GM19467 (cell line): ENCODE data around the gene KLK3.

Source experiments
- ATAC-seq: cut with Tn5 transposase; IDR thresholded peaks from one replicate; pipeline ENCODE4 v1.9.1; 2021; ENCODE audit warnings: mild to moderate bottlenecking, moderate library complexity; ENCODE audit not compliant: unreplicated experiment

Gene KLK3

DNA sequence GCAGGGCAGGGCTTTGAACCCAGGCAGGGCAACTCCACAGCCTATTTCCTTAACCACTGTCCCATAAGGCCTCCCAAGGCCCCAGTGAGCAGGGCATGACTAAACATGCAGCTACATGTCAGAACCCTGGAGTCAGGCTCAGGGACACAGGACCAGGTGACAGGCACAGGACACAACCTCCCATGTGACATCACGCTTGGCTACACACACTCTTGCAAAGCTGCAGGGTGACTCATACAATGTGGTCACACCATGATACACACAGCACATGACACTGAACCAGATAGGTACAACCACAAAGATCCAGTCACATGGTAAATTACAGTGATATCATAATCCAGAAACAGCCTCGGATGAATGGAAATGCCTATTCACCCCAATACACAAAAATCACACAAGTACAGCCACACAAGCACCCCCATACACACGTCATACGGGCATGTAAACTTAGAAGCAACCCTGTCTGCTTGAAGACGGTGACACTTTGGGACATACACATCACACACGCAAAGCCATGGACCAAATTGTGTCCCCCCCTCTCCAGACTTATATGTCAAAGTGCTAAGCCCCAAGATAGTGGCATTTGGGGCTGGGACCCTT, 42.0 kb downstream of the KLK3 start:
- peak; percentile 84 for ATAC-seq

GRCh38 chr19:50897191-50897607, 42.5 kb downstream of the KLK3 start:
- ATAC-seq = peak; percentile 9

GRCh38 chr19:50897612-50898011, 42.9 kb downstream of the KLK3 start:
- no peak for ATAC-seq

DNA sequence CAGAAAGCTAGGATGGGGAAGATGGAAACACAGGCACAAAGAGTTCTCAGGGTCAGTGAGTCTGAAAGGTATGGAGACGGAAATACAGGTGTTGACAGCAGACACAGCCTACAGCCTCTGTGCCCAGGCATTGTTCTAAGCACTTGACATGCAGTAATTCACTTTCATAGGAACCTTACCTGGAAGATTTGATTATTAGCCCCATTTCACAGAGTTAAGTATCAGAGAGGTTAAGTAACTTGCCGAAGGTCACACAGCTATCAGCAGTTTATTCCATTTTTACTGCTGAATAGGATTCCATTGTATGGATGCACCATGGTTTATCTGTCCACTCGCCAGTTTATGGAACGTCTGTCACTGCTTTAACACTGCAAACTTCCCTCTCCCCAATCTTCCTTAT, 43.3 kb downstream of the KLK3 start:
- ATAC-seq = no peak

DNA sequence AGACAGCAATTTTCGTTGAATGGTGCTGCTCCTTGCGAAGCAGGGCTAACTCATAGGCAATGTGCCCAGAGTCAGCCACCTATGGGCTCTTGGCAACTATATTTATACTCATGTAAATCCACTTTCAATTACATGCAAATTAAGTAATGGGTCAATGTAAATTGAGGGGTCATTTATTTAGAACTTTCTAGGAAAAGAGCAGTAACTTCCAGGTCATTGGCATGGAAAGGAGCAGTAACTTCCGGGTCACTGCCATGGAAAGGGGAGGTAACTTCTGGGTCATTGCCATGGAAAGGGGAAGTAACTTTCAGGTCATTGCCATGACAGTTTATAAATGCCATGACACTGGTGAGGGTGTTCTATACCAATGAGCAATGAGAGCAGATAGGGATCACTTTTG, 44.9 kb downstream of the KLK3 start:
- ATAC-seq = no peak

- ATAC-seq = no peak
Measured at GRCh38 chr19:50902640-50903039, 47.9 kb downstream of the KLK3 start.

GRCh38 chr19:50906217-50906616, 51.5 kb downstream of the KLK3 start:
- ATAC-seq = no peak

DNA sequence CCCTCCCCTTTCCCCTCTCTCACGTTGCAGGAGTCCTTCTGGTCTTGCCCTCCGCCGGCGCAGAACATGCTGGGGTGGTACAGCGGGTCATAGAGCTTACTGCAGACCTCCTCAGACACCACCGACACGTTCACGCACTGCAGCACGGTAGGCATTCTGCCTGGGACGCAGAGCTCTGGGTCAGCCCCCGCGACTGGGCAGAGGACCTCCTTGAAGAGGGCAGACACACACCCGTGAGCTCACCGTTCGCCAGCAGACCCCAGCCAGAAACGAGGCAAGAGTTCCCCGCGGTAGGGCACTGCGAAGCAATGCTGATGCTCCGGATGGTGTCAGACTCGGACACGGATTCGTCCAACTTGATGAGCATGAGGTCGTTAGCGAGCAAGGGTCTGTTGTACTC, 53.6 kb downstream of the KLK3 start:
- ATAC-seq = no peak

GRCh38 chr19:50909240-50910070, 54.7 kb downstream of the KLK3 start:
- ATAC-seq = no peak
